GM23248 (cell line): Measurements from ENCODE around the gene WFDC8. TPM values are rescaled to one million over a fixed set of nuclear protein-coding genes. Genes with fewer than 3 reads are reported as not detected.

Source experiments
- DNase-seq: peaks from one replicate; pipeline ENCODE4 v3.0.0-alpha.2; 2015
- H2AFZ ChIP-seq: fragments of 200-600 bp; sonication (generic); 2 replicates; pipeline ENCODE4 v1.6.1; 2016; ENCODE audit warnings: antibody characterized with exemption
- H3F3A ChIP-seq: fragments of 200-600 bp; sonication (generic); 2 replicates; pipeline ENCODE4 v1.6.1; 2016; ENCODE audit warnings: mild to moderate bottlenecking, antibody characterized with exemption, mixed run types; ENCODE audit not compliant: insufficient read depth
- H3K27ac ChIP-seq: fragments of 200-600 bp; sonication (generic); 2 replicates; pipeline ENCODE4 v1.5.1; 2016; ENCODE audit warnings: mild to moderate bottlenecking
- H3K27me3 ChIP-seq: fragments of 200-600 bp; sonication (generic); replicated peaks from 2 replicates; pipeline ENCODE4 v1.6.1; 2016; ENCODE audit warnings: mild to moderate bottlenecking; ENCODE audit not compliant: insufficient read depth
- H3K36me3 ChIP-seq: fragments of 200-600 bp; sonication (generic); 2 replicates; pipeline ENCODE4 v1.6.1; 2016; ENCODE audit warnings: low read depth, mild to moderate bottlenecking
- H3K4me1 ChIP-seq: fragments of 200-600 bp; sonication (generic); 2 replicates; pipeline ENCODE4 v1.6.1; 2016; ENCODE audit warnings: mild to moderate bottlenecking; ENCODE audit not compliant: insufficient read depth
- H3K4me2 ChIP-seq: fragments of 200-600 bp; sonication (generic); one replicate; pipeline ENCODE4 v1.6.1; 2016; ENCODE audit warnings: mild to moderate bottlenecking; ENCODE audit not compliant: unreplicated experiment
- H3K4me3 ChIP-seq: fragments of 200-600 bp; sonication (generic); 2 replicates; pipeline ENCODE4 v1.5.1; 2016; ENCODE audit warnings: mild to moderate bottlenecking
- H3K79me2 ChIP-seq: fragments of 200-600 bp; sonication (generic); 2 replicates; pipeline ENCODE4 v1.6.1; 2016; ENCODE audit warnings: mild to moderate bottlenecking; ENCODE audit not compliant: insufficient read depth
- H3K9ac ChIP-seq: fragments of 200-600 bp; sonication (generic); 2 replicates; pipeline ENCODE4 v1.6.1; 2016; ENCODE audit warnings: mild to moderate bottlenecking
- H3K9me2 ChIP-seq: fragments of 200-600 bp; sonication (generic); 2 replicates; pipeline ENCODE4 v1.6.1; 2016; ENCODE audit warnings: mixed run types, mild to moderate bottlenecking, moderate library complexity; ENCODE audit not compliant: insufficient read depth
- H3K9me3 ChIP-seq: fragments of 200-600 bp; sonication (generic); one replicate; pipeline ENCODE4 v1.6.1; 2017; ENCODE audit warnings: low read depth
- H4K20me1 ChIP-seq: fragments of 200-600 bp; sonication (generic); 2 replicates; pipeline ENCODE4 v1.6.0; 2016; ENCODE audit not compliant: insufficient read depth
- EZH2 ChIP-seq: fragments of 200-600 bp; sonication (generic); IDR thresholded peaks from 2 replicates; pipeline ENCODE4 v1.6.1; 2018; ENCODE audit warnings: antibody characterized with exemption, mild to moderate bottlenecking; ENCODE audit not compliant: insufficient read depth, poor library complexity, severe bottlenecking
- EZH2phosphoT487 ChIP-seq: fragments of 200-600 bp; sonication (generic); IDR thresholded peaks from 2 replicates; pipeline ENCODE4 v1.6.1; 2018; ENCODE audit warnings: antibody characterized with exemption, moderate library complexity, mild to moderate bottlenecking, low read depth; ENCODE audit not compliant: insufficient read depth
- WGBS, 2 experiments: methylation state at CpG; one replicate each; pipeline ENCODE4 v1.1.6; 2015 to 2017; ENCODE audit warnings: low lambda C conversion rate in 2 of 2, low coverage in 1 of 2; ENCODE audit errors: missing lambda C conversion rate in 2 of 2; 5-methylcytosine and 5-hydroxymethylcytosine counted together
- in situ Hi-C: fragments of 300-500 bp; cut with MboI; formaldehyde crosslinking; loops from 2 replicates; pipeline ENCODE4 v1.15.0; 2020
- polyA plus RNA-seq: library from polyadenylated mRNA; unstranded; fragments of >200 nt; fragmentation: Nextera tagmentation; extraction: Ambion mirVana; gene quantifications from 2 replicates; pipeline ENCODE4 v1.2.1, GENCODE V29; 2016
- total RNA-seq: library from RNA; depleted of rRNA; stranded (reverse); fragments of >200 nt; shearing (Covaris generic); gene quantifications from 2 replicates; pipeline ENCODE4 v1.2.3, GENCODE V29; 2014

The WFDC8 gene
- total and polyA plus RNA-seq, 2 experiments from 2014 or later: not detected

GRCh38 chr20:45564760-45565276 lies 14.3 kb downstream of the WFDC8 start:
- H3K9me2 ChIP-seq: no peaks in the 10 kb centered on the region

DNA sequence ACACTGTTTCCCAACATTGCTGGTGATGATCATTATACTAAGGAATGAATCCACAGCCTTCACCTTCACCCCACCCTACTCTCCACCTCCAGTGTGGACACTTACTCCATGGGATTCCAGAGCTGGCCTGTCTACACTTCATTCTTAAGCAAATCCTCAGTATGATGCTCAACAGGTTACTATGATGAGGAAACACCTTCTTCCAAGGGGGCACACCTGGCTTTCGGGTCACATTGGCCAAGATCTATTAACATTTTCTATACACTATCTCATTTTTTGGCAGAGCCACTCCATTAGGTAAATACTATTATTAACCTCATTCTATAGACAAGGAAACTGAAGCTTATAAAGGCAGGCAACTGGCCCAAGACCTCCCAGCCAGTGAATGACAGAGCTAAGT lies 23.9 kb downstream of the WFDC8 start:
- no peak overlapping the region for H2AFZ ChIP-seq
- peaks cover 3% of the 10 kb centered on the region; the same call in 1 of the 2 replicates for H3K27me3 ChIP-seq
- H3K4me3 ChIP-seq: no peak overlapping the region
- no peaks in the 10 kb centered on the region for H3K79me2 ChIP-seq
- no peaks in the 10 kb centered on the region for H4K20me1 ChIP-seq
- no peak for TF ChIP-seq EZH2
- TF ChIP-seq EZH2phosphoT487: no peak
- WGBS, 2 experiments: 0 to 11% methylated on average over 1 of the region's 1 CpG
- H3K36me3 ChIP-seq: no peaks in the 10 kb centered on the region
- H3K9me2 ChIP-seq: no peaks in the 10 kb centered on the region
- no peak for DNase-seq
- no peaks in the 10 kb centered on the region for H3F3A ChIP-seq
- H3K4me2 ChIP-seq: no peak overlapping the region
- in situ Hi-C loops: loop anchor here (25.0 kb wide), 1 partner anchor 207 kb away; no protein-coding TSS in a partner anchor
- no peak overlapping the region for H3K9ac ChIP-seq
- no peaks in the 10 kb centered on the region for H3K9me3 ChIP-seq
- H3K27ac ChIP-seq: no peak overlapping the region
- H3K4me1 ChIP-seq: no peaks in the 10 kb centered on the region

More at GRCh38 chr20:45564760-45565276, 14.3 kb downstream of the WFDC8 start:
- in situ Hi-C loops: loop anchor here (25.0 kb wide), 1 partner anchor 197 kb away; no protein-coding TSS in a partner anchor
- Histone ChIP-seq H3K9ac (no peak overlapping the region), H3K79me2 (no peaks in the 10 kb centered on the region), H3K27me3 (peaks cover 21% of the 10 kb centered on the region; the same call in 1 of the 2 replicates), H3K4me1 (no peaks in the 10 kb centered on the region), H3K4me3 (no peak overlapping the region), H3K9me3 (no peaks in the 10 kb centered on the region), H4K20me1 (no peaks in the 10 kb centered on the region), H3K27ac (no peak overlapping the region), H2AFZ (no peak overlapping the region), H3F3A (no peaks in the 10 kb centered on the region), H3K4me2 (no peak overlapping the region), H3K36me3 (no peaks in the 10 kb centered on the region)
- no peak for DNase-seq
- 50 to 54% methylated on average over 2 of the region's 2 CpGs for WGBS, 2 experiments
- no peak for TF ChIP-seq EZH2phosphoT487
- no peak for TF ChIP-seq EZH2

DNA sequence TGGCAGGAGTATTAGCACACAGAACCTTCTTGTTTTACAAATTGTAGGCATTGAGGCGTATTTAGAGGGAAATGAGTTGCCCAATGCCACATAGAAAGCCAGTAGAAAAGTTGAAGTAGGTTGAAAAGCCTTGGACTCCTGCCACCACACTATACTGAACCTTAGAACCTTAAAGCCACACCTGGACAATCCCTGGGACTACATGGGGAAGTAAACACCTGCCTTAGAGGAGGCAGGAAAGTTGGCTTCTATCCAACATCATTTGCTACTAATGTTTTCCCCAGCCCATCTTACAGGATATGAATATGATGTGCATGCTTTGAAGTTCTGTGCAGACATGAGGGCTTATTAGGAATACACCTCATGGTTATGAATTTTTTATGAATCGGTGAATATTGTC lies 26.6 kb downstream of the WFDC8 start:
- DNase-seq: no peak
- Histone ChIP-seq H3K27ac (no peak overlapping the region), H3K79me2 (no peaks in the 10 kb centered on the region), H3K27me3 (peaks cover 7% of the 10 kb centered on the region; the same call in 1 of the 2 replicates), H3K9me2 (no peaks in the 10 kb centered on the region), H3K4me2 (no peak overlapping the region), H2AFZ (no peak overlapping the region), H3K9ac (no peak overlapping the region), H3K4me3 (no peak overlapping the region), H3F3A (no peaks in the 10 kb centered on the region), H3K4me1 (no peaks in the 10 kb centered on the region), H4K20me1 (no peaks in the 10 kb centered on the region), H3K36me3 (no peaks in the 10 kb centered on the region), H3K9me3 (no peaks in the 10 kb centered on the region)
- no peak for TF ChIP-seq EZH2
- no peak for TF ChIP-seq EZH2phosphoT487
- in situ Hi-C loops: loop anchor here (5.0 to 25.0 kb wide), 2 partner anchors 50 to 210 kb away; no protein-coding TSS in a partner anchor
- WGBS, 2 experiments: 33 to 35% methylated on average over 2 of the region's 2 CpGs

DNA sequence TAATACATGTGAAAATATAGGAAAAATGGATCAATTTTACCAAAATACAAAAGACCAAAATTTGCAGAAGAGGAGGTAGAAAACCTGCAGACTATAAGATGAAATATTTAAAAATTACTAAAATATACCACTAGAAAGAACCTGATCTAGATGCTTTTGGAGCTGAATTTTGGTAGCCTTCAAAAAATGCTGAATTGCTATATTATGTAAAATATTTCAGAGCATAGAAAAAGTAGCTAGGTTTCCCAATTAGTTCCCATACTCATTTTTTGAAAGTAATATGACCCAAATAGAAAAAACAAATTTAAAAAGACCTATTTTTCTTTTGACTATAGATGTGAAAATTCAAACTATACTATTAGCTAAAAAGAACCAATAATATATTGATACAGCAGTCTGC lies 28.3 kb downstream of the WFDC8 start:
- DNase-seq: no peak
- Histone ChIP-seq H3K9me2 (no peaks in the 10 kb centered on the region), H3K4me2 (no peak overlapping the region), H3K27ac (no peak overlapping the region), H4K20me1 (no peaks in the 10 kb centered on the region), H3K4me1 (no peaks in the 10 kb centered on the region), H3K79me2 (no peaks in the 10 kb centered on the region), H2AFZ (no peak overlapping the region), H3K36me3 (no peaks in the 10 kb centered on the region), H3K27me3 (peaks cover 7% of the 10 kb centered on the region; the same call in 1 of the 2 replicates), H3K4me3 (no peak overlapping the region), H3K9me3 (no peaks in the 10 kb centered on the region), H3K9ac (no peak overlapping the region), H3F3A (no peaks in the 10 kb centered on the region)
- TF ChIP-seq EZH2 (no peak), EZH2phosphoT487 (no peak)
- in situ Hi-C loops: loop anchor here (5.0 to 25.0 kb wide), 2 partner anchors 48 to 212 kb away; no protein-coding TSS in a partner anchor
